Epithelial cell of proximal tubule (primary cell): ENCODE measurements around the gene SLX4. TPM values are rescaled to one million over a fixed set of nuclear protein-coding genes. Genes with fewer than 3 reads are reported as not detected.

Experiments
- DNase-seq: peaks from one replicate; pipeline ENCODE4 v3.0.0-alpha.2; 2011; ENCODE audit warnings: low read depth
- H3K4me3 ChIP-seq: 2 replicates; pipeline ENCODE4 v1.5.1; 2011; ENCODE audit warnings: low read depth, mild to moderate bottlenecking, low read length
- CTCF ChIP-seq: conservative IDR thresholded peaks from 2 replicates; pipeline ENCODE4 v1.5.1; 2012; ENCODE audit warnings: low read depth, mild to moderate bottlenecking, low read length
- total RNA-seq: library from RNA; depleted of rRNA; stranded (reverse); fragments of >200 nt; gene quantifications from 2 replicates; pipeline ENCODE4 v1.2.3, GENCODE V29; 2015

The SLX4 gene
- total RNA-seq, 1 donor from 2014 or later: 6.6 TPM

GRCh38 chr16:3606441-3606840 lies 5.0 kb downstream of the SLX4 start:
- TF ChIP-seq CTCF: no peak
- H3K4me3 ChIP-seq: no peak overlapping the region
- DNase-seq: no peak

GRCh38 chr16:3602320-3602653 lies 9.1 kb downstream of the SLX4 start:
- no peak for DNase-seq
- no peak for TF ChIP-seq CTCF
- H3K4me3 ChIP-seq: no peak overlapping the region

- TF ChIP-seq CTCF: no peak
- DNase-seq: no peak
- H3K4me3 ChIP-seq: no peak overlapping the region
Measured at GRCh38 chr16:3601614-3602319, 9.6 kb downstream of the SLX4 start.

GRCh38 chr16:3599922-3600321 lies 11.5 kb downstream of the SLX4 start:
- H3K4me3 ChIP-seq: no peak overlapping the region
- no peak for TF ChIP-seq CTCF
- DNase-seq: no peak

- DNase-seq: no peak
- no peak overlapping the region for H3K4me3 ChIP-seq
- TF ChIP-seq CTCF: no peak
Measured at GRCh38 chr16:3599121-3599520, 12.3 kb downstream of the SLX4 start.

- no peak overlapping the region for H3K4me3 ChIP-seq
- no peak for DNase-seq
- no peak for TF ChIP-seq CTCF
Measured at GRCh38 chr16:3598236-3598635, 13.2 kb downstream of the SLX4 start.

GRCh38 chr16:3597676-3598075 lies 13.7 kb downstream of the SLX4 start:
- no peak for TF ChIP-seq CTCF
- H3K4me3 ChIP-seq: no peak overlapping the region
- no peak for DNase-seq
